ENCODE data around the gene TMEM17.

The TMEM17 gene

DNA sequence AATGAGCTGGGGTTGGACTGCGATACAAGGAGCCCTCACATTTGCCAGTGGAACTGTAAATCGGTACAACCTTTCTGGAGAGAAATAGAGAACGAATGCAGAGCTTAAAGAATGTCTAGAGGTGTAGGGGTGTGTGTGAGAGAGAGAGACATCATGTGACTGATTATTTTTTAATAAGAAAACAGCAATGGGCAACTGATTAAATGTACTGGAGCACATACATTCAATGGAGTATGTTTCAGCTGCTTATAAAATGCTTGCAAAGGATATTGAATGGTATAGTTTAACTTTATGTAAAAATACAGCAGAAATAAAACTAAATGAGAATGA is 391 bp upstream of the TMEM17 start:
- DNase-seq = no peak

DNA sequence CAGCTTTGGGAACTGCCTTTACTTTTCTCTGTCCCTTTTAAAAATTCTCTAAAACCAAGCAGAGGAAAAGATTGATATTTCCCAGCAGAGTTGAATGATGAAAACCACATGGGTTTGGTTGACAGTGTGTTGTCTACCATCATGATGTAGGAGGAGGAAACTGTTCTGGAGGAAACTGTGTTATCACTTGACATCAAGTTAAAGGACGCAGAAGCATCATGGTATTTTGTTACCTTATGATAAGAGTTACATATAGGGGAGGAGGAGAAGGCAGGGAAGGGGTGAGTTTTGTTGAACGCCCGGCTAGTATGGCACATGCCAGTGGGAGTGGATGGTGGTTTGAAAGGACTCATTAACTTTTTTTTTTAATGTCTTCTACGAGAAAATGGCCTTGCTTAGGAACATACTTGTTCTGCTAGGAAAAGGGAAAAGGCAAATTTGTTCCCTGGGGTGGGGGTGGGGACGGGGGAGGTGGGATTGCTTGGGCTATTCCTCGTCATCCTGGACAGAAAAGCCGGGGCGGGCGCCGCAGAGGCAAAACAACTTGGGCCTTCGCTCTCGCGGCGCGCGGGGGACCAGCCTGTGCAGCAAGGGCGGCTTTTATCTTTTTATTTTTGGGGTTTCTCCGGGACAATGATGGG is 766 bp downstream of the TMEM17 start:
- DNase-seq = peak; percentile 40

DNA sequence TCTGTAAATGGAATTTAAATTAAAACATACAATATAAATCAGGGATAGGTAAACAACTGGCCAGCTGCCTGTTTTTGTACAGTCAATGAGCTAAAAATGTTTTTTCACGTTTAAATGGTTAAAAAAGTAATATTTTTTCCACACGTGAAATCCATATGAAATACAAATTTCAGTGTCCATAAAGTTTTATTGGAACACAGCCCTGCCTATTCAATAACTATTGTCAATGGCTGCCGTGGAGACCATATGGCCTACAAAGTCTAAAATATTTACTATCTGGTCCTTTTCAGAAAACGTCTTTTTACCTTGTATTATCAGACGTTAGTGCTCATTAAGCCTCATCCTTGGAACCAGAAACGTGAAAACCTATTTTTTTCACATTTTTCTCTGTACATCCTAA is 1.3 kb downstream of the TMEM17 start:
- no peak for DNase-seq

DNA sequence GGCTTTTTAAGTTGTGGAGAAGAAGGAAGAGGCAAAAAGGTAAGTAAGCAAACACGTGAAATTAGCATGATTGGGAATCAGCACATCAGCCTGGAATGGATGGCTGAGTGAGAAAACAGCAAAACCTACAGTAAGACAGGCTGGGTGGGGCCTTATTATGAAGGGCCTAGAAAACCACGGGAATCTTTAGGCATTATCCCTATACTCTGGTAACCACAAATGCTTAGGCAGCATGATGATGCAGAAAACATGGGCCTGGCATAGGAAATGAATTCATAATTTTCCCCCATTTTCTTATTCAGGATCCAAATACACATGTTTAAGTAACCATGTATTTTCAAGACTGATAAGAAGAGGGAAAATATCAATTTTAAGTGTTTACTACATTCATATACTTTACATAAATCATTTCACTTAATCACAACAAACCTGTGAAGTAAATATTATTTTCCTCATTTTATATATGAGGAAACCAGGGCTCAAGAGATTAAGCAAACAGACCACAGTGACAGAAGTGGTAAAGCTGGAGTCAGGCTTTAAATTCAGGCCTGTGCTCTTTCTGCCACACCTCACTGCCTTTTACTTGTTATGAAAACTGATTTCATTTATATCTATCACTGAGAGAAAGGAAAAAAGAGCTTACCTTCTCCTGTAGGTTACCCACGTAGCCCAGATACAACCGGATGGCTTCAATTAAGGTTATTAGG is 4.0 kb downstream of the TMEM17 start:
- DNase-seq = no peak

DNA sequence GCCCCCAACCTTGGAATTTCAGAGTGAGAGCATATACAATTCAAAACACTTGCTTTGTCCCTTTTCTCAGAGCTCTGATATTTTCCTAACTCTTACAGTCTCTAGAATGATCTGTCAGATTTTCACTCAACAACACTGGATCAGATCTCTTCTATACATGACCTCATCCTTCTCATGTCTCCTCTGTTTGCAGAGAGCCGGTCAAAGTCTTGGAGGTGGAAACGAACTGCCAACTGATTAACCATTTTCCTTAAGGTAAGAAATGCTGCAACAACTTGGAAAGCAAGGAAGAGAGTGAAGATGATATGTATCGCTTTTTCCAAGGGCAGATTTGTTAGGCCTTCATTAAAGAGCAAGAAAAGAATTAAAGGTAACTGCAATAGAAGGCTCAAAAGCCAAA is 4.9 kb downstream of the TMEM17 start:
- DNase-seq = no peak

DNA sequence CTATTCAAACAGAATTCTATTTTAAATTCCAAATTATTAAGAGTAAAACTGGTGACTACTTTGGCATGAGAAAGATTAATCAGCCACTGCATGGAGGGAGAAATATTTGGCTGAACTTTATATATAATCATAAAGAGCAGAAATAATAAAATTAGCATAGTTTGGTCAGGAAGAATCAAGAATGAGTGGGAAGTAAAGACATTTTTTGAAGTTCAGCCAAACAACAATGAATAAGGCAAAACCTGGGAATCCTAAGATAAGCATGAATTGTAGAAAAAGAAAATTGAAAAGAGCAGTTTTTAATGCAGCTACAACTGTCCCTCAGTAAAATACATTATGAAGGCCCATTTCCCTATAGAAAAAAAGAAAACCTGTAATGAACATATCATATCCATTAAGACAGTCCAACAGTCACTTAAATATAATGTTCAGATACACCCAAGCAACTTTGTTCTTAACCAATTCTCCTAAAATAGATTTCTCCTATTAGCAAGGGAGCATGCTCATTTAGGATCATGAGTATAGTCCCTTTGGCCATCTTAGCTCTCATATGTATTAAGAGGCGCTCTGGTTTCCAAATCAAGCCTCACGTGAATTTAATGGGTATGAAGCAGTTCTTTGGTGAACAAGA is 6.5 kb downstream of the TMEM17 start:
- no peak for DNase-seq

DNA sequence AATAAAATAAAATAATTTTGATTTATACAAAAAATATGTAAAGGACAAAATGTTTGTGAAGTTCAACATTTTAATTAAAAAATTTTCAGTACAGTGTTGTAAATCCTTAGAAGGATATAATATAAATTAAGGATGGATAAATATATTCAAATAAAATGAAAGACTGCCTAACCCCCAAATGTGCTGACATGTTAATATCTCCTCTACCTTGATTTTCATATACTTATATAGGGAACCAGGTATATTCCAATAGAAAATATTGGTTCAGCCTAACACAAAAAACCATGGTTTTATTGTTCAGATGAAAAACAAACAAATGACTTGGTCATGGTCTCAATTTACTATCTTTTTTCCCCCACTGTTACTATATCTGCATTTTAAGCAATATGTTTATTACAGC is 7.3 kb downstream of the TMEM17 start:
- no peak for DNase-seq

DNA sequence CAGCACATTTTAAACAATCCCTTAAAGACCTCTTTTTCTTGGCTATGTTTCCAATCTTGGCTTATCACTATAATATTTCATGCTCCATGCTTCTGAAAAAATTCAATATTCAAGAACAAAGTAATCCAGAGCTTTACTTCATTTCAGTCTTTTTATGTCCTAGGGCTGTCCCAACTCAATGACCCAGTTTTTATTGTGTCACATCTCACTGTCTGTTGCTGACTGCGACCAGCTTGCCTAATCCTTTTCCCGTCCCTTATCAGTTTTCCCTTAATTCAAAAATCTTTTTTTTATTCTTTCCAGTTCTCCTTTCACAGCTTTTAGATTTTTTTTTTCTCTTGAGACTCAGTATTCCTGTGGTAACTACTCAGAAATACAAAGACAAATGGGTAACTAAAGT is 10.2 kb downstream of the TMEM17 start:
- DNase-seq = no peak

DNA sequence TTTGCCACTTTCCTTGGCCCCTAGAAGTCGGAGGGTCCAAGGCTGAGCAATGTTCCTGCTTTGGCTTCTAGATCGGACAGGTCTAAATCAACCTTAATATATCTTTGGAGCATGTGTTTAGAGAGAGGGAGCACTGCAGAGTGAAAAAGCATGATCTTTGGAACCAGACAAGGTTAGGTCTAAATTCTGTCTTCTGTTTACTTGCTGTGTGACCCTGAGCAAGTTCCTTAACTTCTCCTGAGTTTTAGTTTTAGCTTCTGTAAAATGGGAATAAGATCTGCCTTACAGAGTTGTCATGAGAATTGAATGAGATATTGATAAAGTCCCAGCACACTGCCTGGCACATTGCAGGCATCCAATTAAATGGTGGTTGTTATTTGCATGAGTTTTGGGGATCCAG is 13.9 kb downstream of the TMEM17 start:
- no peak for DNase-seq

DNA sequence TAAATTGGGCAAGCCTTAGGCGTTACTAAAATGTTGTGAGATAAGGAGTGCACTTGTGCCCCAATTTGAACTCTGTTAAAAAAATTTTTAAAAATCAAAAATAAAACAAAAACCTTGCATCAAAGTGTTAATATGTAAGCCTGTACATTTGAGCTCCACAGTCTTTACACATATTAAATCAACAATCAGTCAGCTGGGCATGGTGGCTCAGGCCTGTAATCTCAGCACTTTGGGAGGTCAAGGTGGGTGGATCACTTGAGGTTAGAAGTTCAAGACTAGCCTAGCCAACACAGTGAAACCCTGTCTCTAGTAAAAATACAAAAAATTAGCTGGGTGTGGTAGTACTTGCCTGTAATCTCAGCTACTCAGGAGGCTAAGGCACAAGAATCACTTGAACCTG is 16.3 kb downstream of the TMEM17 start:
- no peak for DNase-seq

DNA sequence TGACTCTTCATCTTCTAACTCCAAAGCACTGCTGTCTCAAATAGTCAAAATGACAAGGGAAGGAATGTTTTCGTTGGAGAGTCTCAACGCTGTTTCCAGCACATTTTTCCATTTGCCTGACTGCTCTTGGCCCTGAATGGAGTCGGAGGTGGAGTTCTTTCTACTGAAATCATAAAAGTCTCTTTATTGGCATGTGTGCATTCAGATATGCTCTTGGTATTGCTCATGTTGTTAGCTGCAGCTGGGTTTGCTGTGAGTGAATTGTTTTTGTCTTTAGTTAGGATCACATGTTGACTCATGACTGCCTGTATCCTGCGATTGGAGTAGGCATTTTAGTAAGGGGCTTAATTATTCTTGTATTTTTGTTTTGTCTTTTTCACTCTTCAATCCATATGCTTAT is 16.8 kb downstream of the TMEM17 start:
- no peak for DNase-seq

DNA sequence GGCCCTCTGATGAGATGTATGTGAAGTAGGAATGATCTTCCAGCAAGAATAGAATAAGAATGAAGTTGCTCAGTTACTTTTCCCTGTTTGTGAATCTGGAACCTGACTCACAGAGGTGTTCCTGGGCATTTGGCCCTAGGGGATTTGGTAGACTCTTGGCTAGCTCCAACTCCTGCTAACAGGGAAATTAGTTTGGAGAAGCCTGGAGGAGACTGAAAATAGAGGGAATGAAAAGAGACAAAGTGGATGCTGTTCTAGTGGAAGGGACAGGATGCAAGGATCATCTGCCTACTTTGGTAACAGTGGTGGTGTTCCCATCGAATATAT is 19.6 kb downstream of the TMEM17 start:
- no peak for DNase-seq

DNA sequence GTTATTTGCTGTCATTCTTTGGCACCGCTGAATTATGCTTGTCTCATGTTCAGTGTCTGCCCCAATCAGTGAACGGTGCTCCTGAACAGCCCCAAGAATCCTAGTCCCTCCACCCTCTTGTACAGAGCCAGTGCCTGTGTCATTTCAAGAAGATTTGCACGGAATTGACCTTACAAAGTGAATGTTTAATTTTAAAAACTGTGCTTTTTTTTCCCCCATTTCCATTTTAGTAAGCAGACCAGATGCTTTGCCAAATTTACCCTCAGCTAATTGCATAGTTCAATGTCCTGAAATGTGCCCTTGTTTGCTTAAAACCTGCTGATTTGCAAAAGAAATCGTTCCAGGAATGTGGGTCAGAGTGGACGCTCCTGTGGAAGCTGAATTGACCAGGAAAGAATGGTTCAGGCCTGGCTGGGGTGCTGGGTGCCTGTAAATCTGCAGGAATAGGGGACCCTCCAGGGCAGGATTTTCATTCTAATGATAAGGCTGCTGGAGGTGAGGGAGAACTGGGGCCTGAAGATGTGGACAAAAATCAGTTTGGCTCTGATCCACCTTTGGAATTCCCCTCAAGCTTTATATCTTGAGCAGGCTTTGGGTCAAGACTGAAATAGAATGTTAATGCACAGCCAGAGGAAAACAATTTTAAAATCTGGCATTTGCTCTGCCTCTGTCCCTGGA is 20.1 kb downstream of the TMEM17 start:
- DNase-seq = no peak

DNA sequence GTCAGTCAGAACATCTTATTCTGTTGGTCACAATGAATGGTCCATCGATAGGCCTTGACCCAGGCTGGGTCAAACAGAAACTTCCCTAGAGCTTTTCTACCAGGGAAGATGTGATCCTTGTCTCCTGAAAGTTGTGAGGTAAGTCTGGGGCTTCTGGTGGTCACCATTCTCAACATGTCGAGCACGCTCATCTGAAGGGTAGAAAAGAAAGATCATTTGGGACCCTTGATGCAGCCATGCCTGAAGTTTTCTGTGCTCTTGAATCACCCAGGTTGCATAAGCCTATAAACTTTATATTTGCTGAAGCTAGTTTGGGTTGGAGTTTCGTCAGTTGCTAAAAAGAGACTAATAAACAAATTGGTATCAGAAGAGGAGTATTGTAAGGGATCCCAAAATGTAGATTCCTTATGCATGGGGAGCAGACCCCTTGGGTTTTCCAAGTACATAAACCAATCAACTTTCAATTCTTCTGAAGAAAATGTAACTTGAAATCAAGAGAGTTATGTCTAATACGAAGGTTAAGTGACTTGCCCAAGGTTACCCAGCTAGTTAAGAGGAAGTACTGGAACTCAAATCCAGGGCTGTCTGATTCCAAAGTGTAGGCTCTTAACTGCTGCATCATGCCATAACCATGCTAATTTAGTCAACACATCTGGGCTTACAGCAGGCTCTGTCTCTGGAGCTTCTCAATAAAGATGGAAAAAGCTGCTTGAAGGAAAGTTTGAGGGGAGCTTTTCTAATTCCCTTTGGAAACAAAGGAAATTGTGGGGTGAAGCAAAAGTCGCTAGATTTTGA is 23.2 kb downstream of the TMEM17 start:
- no peak for DNase-seq

DNA sequence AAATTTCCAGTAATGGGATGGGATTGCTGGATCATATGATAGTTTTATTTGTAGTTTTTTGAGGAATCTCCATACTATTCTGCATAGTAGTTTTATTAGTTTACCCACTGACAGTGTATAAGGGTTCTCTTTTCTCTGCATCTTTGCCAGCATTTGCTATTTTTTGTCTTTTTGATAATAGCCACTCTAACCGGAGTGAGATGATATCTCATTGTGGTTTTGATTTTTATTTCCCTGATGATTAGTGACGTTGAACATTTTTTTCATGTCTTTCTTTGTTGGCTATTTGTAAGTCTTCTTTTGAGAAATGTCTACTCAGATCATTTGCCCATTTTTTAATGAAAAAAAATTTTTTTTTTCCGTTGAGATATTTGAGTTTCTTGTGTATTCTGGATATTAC is 26.1 kb downstream of the TMEM17 start:
- no peak for DNase-seq

DNA sequence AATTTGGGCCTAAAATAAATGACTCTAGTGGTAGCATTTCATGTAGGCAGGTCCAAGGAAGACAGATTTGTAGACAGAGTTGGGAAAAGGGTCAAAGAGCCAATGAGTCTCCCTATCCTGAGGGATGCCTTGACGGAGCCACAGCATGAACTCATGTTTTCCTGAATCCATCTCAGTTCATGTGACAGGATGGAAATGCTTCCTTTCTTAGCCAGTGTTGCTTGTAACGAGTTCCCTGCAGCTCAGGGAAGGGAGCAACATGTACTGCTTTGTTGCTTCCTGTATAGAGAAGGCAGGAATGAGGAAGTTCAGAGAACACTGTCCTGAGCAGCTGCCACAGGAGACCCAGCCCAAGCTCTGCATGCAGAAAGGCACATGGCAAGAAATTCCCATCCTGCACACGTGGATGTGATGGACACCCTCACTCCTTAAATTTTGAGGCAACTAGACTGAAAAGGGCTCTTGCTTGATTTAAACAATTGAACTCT is 27.9 kb downstream of the TMEM17 start:
- no peak for DNase-seq

DNA sequence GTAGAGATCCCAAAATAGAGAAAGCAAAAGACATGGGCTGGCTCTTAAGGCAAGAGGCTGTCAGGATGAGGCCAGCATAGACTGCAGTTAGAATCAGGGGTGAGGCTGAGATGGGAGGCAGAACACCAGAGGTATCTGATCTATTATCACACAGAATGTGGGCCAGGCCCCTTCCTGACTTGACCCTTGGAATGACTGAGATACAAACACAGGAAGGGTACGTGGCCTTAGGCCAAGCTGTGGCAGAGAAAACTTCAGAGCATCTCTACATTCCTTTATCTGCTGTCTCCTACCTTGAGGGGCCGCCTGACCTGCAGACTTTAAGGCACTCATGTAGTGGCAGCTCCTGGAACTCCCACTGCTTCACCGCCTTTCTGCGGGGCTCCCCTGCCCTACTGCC is 28.4 kb downstream of the TMEM17 start:
- DNase-seq = no peak

DNA sequence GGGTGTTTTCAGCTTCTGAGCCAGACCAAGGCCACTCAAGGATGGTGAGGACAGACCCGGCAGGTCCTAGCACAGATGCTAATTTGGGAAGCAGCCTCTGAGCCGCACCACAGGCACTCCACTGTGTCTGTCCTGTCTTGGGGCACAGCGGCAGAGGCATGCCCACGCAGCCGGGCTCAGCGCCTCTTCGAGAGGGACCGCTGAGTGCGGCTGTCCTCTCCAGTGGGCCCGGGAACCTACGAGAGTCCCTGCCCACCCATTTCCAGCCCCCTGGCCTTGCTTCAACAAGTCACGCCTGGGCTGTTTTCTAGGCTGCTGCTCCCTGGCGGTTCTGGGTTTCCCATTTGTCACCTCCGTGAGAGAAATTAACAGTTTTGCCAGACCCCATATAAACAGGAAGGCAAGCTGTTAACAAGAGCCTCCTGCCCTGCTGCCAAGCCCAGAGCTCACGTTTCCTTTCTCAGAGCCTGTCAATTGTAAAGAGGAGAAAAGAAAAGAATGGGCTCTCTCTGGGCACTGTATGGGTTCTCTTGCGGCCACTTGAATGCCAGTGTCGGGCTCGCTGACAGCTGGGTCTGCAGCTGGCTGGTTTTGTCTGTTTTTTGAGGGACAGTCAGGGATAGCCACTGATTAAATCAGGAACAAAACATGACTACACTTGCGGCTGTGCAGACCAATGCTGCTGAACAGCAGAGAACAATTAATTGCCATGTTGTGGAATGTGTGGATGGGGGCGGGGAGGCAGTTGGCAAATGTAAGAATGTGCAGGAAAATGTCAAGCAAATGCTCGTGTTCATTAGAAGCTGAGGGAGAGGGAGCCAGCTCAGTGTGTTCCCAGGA is 30.6 kb downstream of the TMEM17 start:
- DNase-seq = peak; percentile 68

DNA sequence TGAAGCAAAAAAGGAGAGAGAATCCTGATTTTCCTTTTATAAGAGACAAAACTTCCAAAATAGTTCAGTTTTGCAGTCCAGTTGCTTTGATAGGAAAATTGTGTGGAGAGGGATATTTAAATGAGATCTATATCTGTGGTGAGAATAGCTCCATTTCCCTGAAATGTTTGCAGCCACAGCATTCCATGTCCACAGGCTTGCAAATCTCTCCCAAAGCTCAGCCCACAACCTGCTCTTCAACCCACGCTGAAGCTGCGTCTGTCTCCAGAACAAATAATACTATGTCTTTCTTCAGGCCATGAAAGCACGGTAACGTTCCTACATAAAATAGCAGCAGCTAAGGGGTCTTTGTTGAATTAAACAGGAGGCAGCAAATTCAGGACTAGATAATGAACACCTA is 31.8 kb downstream of the TMEM17 start:
- no peak for DNase-seq

DNA sequence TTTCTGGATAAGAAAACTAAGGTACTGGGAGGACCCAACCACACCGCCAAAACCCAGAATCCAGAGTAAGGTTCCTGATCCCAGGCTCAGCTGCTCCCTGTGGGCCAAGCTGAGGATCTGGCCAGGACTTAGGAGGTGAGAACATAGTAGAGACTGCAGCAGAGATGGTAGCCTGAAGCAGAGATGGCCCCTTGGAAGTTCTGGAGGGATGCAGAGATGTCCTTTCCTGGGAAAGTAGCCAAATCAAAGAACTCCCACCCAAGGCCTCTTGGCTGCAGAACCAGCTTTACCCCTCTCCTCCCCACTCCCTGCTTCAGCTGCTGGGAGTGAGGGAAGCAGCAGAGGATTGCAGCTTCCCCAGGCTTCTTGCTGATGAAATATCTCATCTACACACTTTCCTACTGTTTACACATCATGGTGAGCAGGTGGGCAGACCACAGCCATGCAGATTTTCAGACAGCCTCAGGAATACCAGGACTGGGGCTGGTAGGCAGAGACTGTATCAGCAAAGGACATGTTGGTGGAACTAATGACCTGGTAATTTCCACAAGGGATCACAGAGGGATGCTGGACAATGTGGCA is 32.7 kb downstream of the TMEM17 start:
- DNase-seq = no peak

DNA sequence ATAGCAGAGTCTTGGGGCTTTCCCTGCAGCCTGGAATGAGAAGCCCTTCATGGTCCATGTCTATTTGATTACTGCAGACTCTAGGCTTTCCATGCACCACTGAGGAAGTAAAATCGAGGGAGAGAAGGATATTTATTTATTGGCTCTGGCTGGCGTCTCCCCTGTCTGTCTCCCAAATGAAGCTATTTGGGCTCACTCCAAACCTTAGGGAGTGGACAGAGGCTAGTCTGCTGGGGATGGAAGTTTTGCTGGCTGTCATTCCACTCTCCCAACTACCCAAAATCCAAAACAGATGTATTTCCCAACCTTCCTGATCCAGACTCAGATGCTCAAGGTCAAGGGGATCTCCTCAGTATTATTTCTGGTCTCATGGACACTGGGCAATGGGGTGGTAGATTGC is 33.7 kb downstream of the TMEM17 start:
- DNase-seq = no peak

DNA sequence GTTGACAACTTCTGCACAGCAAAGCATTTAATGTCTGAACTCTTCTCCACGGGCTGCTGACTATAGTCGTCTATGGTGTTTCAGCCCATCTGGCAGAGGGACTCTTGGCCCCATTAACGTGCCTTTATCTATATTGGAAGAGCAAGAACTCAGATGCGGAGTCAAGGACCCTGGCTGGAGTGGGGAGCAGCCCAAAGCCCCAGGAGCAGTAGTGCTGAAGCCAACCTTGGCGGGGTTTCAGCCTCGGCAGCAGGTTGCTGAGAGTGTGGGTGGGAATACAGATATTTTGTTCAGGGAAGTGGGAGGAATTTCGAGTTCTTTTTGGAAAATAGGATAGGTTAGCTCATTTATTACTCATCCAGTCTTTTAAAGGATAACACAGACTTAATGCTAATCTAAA is 34.2 kb downstream of the TMEM17 start:
- no peak for DNase-seq

Measured in NCI-H1694 treated with DMSO at 0.1 percent for 48 hours (cell line).